ENCODE results near the gene NGB. TPM values are rescaled to one million over a fixed set of nuclear protein-coding genes. Genes with fewer than 3 reads are reported as not detected.

NGB gene
- total RNA-seq, 2 donors from 2014 or later, result not detected

DNA sequence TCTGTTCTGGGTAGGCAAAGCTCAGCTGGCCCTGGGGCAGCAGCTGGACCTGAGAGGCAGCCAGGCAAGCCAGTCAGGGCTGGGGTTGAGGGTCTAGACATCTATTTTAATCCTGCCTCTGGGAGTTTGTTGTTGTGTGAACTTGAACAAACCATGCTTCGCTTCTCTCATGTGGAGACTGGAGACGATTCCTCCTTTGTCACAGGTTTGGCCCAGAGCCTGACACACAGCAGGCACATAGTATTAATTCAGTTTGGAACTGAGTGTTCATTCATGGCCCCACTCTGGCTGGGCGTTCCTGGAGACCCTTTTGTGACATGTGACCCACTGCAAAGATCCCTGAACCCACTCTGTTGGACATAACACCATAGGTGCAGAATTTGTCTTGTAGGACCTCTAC is 39.3 kb downstream of the NGB start:
- peaks cover 4% of the 10 kb centered on the region for H3K27me3 Mint-ChIP-seq
- no peaks in the 10 kb centered on the region for H3K9me3 ChIP-seq (ENCODE audit: control insufficient read depth, low read length, poor library complexity, severe bottlenecking)
- H3K36me3 Mint-ChIP-seq (ENCODE audit: low read depth), result no peaks in the 10 kb centered on the region
- no peak overlapping the region for H3K27ac Mint-ChIP-seq
- H3K4me3 Mint-ChIP-seq, result no peak overlapping the region
- DNase-seq, result no peak
- no peaks in the 10 kb centered on the region for H3K4me1 Mint-ChIP-seq
- no peak for ATAC-seq

DNA sequence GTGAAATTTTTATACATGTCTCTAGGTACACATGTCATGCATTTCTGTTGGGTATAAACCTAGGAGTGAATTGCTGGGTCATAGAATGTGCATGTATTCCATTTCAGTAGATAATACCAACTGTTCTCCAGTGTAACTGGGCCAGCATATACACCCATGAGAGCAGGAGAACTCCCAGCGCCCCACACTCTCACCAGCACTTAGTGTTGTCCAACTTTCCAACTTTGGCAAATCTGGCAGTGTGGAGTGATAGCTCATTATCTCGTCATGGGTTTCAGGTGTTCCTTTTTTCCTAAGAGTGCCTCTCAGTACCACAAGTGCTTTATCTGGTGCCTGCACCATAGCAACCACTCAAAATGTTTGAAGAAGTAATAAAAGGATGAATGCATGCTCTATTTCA is 40.1 kb downstream of the NGB start:
- ATAC-seq, result no peak
- no peak overlapping the region for H3K4me3 Mint-ChIP-seq
- H3K4me1 Mint-ChIP-seq, result no peaks in the 10 kb centered on the region
- H3K36me3 Mint-ChIP-seq (ENCODE audit: low read depth), result no peaks in the 10 kb centered on the region
- no peaks in the 10 kb centered on the region for H3K9me3 ChIP-seq (ENCODE audit: control insufficient read depth, low read length, poor library complexity, severe bottlenecking)
- H3K27me3 Mint-ChIP-seq, result peaks cover 4% of the 10 kb centered on the region
- no peak for DNase-seq
- H3K27ac Mint-ChIP-seq, result no peak overlapping the region

DNA sequence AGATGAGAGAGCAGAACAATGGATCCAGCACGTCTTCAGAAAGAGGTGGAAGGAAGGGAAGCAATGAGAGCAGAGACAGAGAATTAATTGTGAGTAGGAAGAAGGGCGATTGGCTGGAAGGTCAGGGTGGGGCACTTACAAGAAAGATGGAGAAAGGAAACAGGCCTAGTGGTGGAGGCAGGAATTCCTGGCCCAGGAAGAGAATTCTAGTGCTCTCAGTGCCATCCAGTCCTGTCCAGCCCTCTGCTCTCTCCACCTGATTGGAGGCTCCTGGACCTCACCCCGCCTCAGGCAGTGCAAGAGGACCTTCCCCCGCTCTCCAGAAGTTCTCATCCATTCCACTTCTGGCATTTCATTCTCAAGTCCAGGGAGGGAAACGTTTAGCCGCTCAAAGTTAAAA is 43.0 kb downstream of the NGB start:
- Mint-ChIP-seq H3K27ac (no peak overlapping the region), H3K27me3 (peaks cover 4% of the 10 kb centered on the region), H3K4me1 (no peaks in the 10 kb centered on the region), H3K4me3 (no peak overlapping the region), H3K36me3 (ENCODE audit: low read depth) (no peaks in the 10 kb centered on the region)
- ATAC-seq, result no peak
- H3K9me3 ChIP-seq (ENCODE audit: control insufficient read depth, low read length, poor library complexity, severe bottlenecking), result no peaks in the 10 kb centered on the region
- no peak for DNase-seq

DNA sequence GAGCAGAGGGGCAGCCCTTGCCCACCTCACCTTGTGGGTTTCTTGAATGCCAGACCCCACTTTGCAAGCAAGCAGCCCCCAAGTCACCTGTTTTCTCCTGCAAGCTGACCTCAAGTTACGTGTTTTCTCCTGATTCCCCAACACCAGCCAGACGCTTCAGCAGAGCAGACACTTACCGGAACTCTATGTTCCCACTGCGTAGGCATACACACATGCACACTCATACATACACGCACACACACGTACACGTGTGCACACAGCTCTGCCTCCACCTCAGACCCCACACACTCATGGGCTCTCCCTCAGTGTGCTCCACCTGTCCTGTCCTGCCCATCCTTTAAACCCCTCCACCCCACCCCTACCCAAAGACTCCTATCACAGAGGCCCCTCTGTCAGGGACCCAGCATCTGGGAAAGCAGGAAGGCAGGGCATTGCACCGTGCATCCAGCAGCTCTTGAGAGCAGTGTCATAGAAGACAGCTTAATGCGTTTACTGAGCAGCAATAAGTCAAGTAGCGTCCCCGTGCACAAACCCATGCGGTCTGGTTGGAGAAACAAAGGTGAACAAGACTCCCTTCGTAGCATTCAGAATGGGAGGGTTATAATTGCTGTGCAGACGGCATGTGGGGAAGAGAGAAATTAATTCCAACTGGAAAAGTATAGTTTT is 45.0 kb downstream of the NGB start:
- no peaks in the 10 kb centered on the region for H3K9me3 ChIP-seq (ENCODE audit: control insufficient read depth, low read length, poor library complexity, severe bottlenecking)
- Mint-ChIP-seq H3K36me3 (ENCODE audit: low read depth) (peaks cover 3% of the 10 kb centered on the region), H3K27ac (no peak overlapping the region), H3K4me1 (no peaks in the 10 kb centered on the region), H3K27me3 (peaks cover 13% of the 10 kb centered on the region), H3K4me3 (no peak overlapping the region)
- ATAC-seq, result no peak
- no peak for DNase-seq

DNA sequence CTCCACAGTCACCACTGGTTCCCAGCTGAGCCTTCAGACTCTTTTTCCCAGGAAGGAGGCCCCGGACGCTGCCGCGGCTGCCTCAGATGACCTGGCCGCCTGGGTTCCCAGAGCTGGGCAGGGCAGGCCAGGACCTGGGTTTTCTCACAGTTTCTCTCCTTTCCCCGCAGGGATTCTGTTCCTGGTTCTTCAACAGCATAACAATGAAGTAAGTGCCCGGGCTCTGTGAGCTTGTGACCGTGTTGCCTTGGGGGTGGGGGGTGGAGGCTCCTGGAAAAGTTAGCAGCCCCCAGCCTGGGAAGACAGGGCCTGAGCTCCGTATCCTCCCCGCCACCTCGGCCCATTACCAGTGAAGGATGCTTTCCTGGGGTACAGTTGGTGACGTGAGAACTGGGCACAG is 45.8 kb downstream of the NGB start:
- Mint-ChIP-seq H3K4me3 (no peak overlapping the region), H3K27me3 (peaks cover 13% of the 10 kb centered on the region), H3K36me3 (ENCODE audit: low read depth) (peaks cover 3% of the 10 kb centered on the region), H3K27ac (no peak overlapping the region), H3K4me1 (no peaks in the 10 kb centered on the region)
- ATAC-seq, result no peak
- H3K9me3 ChIP-seq (ENCODE audit: control insufficient read depth, low read length, poor library complexity, severe bottlenecking), result no peaks in the 10 kb centered on the region
- no peak for DNase-seq

DNA sequence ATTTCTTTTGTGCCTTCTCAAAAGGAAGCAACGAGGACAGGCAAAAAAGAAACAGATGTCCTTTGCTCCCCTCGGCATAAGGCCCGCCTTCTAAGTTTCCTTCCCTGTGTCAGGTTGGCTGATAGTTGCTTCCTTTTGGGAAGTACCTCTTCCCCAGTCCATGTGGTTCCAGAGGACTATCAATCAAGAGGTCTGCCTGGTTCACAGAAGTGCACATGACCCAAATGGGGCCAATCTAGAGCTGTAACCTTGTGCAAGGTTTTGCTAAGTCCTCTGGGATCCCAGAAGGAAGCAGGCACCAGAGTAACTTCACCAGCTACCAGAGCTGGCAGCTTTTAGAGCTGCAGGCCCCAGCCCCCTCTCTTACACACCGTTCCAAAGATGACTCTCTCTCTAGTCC is 46.8 kb downstream of the NGB start:
- peaks cover 13% of the 10 kb centered on the region for H3K27me3 Mint-ChIP-seq
- H3K4me1 Mint-ChIP-seq, result no peaks in the 10 kb centered on the region
- H3K27ac Mint-ChIP-seq, result no peak overlapping the region
- H3K4me3 Mint-ChIP-seq, result no peak overlapping the region
- ATAC-seq (no peak), DNase-seq (no peak)
- H3K9me3 ChIP-seq (ENCODE audit: control insufficient read depth, low read length, poor library complexity, severe bottlenecking), result no peaks in the 10 kb centered on the region
- peaks cover 3% of the 10 kb centered on the region for H3K36me3 Mint-ChIP-seq (ENCODE audit: low read depth)

DNA sequence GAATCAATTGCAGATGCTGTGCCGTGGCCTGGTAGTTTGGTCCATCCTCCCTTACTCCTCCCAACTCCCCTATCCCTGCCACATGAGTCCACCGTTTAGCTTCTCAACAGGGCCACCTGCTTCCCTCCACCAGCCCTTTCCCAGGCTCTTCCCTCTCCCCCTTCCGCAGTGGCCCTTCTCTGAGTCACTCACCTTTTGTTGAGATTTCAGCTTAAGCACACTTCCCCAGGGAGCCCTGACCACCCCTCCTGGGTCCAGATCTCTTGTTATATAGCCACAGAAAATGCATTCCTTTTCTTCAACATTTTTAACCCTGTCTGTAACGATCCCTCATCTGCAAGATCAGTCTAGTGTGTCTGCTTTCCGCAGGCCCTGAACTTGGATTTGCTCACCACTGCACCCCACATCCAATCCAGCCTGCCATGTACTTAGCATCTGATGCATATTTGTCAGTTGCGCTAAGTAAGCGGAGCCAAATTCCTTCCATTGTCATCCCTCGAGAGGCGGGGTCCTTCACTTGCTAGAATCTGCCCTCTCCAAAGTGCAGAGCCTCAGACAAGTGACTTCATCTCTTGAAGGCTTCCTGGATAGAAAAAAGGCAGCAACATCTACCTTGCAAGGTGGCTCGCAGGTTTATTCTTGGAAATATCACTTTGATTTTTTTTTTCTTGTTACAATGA is 48.3 kb downstream of the NGB start:
- no peak for DNase-seq
- Mint-ChIP-seq H3K36me3 (ENCODE audit: low read depth) (peaks cover 3% of the 10 kb centered on the region), H3K4me1 (no peaks in the 10 kb centered on the region), H3K27me3 (peaks cover 13% of the 10 kb centered on the region), H3K4me3 (no peak overlapping the region), H3K27ac (no peak overlapping the region)
- no peak for ATAC-seq
- H3K9me3 ChIP-seq (ENCODE audit: control insufficient read depth, low read length, poor library complexity, severe bottlenecking), result no peaks in the 10 kb centered on the region

DNA sequence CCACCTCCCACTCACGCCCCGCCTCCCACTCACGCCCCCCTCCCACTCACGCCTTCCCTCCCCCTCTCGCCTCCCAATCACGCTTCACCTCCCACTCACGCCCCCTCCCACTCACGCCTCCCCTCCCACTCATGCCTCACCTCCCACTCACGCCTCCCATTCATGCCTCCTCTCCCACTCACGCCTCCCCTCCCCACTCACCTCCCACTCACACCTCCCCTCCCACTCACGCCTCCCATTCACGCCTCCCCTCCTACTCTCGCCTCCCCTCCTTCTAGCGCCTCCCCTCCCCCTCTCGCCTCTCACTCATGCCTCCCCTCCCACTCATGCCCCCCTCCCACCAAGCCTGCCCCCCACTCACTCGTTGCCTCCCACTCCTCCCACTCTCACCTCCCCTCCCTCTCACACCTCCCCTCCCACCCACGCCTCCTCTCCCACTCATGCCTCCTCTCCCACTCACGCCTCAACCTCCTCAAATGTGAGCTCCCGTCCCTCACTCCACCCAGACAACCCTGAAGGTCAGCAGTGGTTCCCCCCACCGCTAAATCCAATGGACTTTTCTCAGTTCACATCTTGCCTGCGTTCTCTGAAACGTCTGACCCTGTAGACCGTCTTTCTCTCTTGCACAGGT is 49.6 kb downstream of the NGB start:
- no peak for ATAC-seq
- DNase-seq, result no peak
- Mint-ChIP-seq H3K27ac (no peak overlapping the region), H3K36me3 (ENCODE audit: low read depth) (peaks cover 7% of the 10 kb centered on the region), H3K4me1 (peaks cover 2% of the 10 kb centered on the region), H3K4me3 (peak overlapping the region; percentile 2), H3K27me3 (peaks cover 26% of the 10 kb centered on the region)
- H3K9me3 ChIP-seq (ENCODE audit: control insufficient read depth, low read length, poor library complexity, severe bottlenecking), result no peaks in the 10 kb centered on the region

DNA sequence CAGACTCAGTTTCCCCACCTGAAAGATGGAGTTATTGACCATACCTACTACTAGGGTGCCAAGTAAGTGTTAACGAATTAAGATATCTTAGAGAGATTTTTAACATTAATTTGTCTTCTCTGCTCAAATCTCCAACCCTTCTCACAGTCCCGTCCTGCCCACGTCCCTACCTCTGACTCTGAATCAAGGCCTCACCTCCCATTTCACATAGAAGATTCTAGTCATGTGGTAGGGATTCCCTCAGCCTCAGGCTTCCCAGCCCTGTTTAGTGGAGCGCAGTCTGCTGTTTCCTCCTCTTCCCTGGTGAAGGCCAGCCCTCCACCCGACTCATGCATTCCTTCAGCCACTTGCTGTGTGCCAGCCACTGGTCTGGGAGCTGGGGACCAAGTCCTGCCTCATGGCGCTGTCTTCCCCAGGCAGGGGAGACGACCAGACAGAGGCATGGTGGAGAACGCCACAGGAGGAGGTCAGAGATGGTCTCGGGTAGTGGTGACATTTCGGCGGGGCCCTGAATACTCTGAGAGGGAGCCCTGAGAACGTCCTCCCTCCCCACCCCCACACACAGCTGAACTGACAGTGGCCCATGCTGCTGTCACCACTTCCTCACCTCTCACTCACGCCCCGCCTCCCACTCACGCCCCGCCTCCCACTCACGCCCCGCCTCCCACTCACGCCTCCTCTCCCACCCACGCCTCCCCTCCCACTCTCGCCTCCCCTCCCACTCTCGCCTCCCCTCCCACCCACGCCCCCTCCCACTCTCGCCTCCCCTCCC is 50.6 kb downstream of the NGB start:
- ATAC-seq, result no peak
- no peak for DNase-seq
- peaks cover 7% of the 10 kb centered on the region for H3K36me3 Mint-ChIP-seq (ENCODE audit: low read depth)
- H3K9me3 ChIP-seq (ENCODE audit: control insufficient read depth, low read length, poor library complexity, severe bottlenecking), result no peaks in the 10 kb centered on the region
- H3K27ac Mint-ChIP-seq, result no peak overlapping the region
- peaks cover 2% of the 10 kb centered on the region for H3K4me1 Mint-ChIP-seq
- no peak overlapping the region for H3K4me3 Mint-ChIP-seq
- H3K27me3 Mint-ChIP-seq, result peaks cover 26% of the 10 kb centered on the region

DNA sequence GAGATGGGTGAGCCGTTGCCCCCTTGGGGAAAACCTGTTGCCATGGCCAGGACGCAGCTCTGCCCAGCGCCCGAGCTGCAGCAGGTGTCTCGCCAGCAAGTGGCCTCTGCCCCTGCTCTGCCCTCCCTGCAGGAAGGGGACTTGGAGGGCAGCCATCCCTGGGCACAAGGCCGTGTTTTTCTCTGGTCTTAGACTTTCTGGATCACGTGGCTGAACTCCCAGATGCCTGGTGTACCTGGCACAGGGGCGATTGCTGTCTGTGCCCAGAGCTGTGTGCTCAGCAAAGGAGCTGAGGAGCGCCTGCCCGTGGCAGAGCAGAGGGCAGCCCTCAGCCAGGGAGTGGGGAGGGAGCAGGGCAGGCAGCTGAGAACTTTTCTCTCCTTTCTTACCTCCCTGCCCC is 51.4 kb downstream of the NGB start:
- Mint-ChIP-seq H3K27me3 (peaks cover 34% of the 10 kb centered on the region), H3K4me1 (peaks cover 2% of the 10 kb centered on the region), H3K4me3 (no peak overlapping the region), H3K27ac (no peak overlapping the region), H3K36me3 (ENCODE audit: low read depth) (peaks cover 7% of the 10 kb centered on the region)
- DNase-seq (no peak), ATAC-seq (no peak)
- H3K9me3 ChIP-seq (ENCODE audit: control insufficient read depth, low read length, poor library complexity, severe bottlenecking), result no peaks in the 10 kb centered on the region

DNA sequence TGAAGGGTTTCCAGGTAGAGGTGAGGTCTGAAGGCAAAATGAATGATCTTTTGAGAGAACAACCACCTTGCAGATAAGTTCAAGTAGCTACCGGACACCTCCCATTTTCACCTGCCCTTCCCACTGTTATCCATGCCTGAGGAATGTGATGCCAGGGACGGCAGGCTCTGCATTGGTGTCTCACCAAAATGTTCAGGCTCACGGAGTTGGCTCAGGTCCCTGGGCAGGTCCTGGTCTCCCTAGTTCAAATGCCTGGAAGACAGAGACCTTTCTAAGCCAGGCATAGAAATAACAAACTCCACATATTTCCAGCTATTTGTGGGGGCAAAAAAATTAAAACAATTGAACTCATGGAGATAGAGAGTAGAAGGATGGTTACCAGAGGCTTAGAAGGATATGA is 53.5 kb downstream of the NGB start:
- Mint-ChIP-seq H3K36me3 (ENCODE audit: low read depth) (peaks cover 5% of the 10 kb centered on the region), H3K4me1 (peaks cover 6% of the 10 kb centered on the region), H3K27ac (no peak overlapping the region), H3K27me3 (peaks cover 46% of the 10 kb centered on the region), H3K4me3 (no peak overlapping the region)
- DNase-seq, result no peak
- H3K9me3 ChIP-seq (ENCODE audit: control insufficient read depth, low read length, poor library complexity, severe bottlenecking), result no peaks in the 10 kb centered on the region
- ATAC-seq, result no peak

Data from T-helper 17 cell (primary cell).